Panc1 (cell line): ENCODE data around the gene LPIN1. TPM values are rescaled to one million over a fixed set of nuclear protein-coding genes. Genes with fewer than 3 reads are reported as not detected.

Experiments
- ATAC-seq: fragments of 200-7000 bp; cut with Tn5 transposase; 2 replicates; pipeline ENCODE4 v1.9.1; 2020; ENCODE audit warnings: mild to moderate bottlenecking, moderate library complexity
- BruUV-seq: library from RNA; stranded (reverse); fragments of 400-500 nt; replicated peaks from 2 replicates; lab custom pipeline; 2021; lab: Mats Ljungman, UMichigan
- CTCF ChIA-PET: fragments of 300-600 bp; sonication (Branson Sonifier 250); formaldehyde crosslinking; loops from one replicate; lab custom pipeline; 2022; ENCODE audit warnings: antibody characterized with exemption; lab: Charles Lee
- POLR2A ChIA-PET: fragments of 300-600 bp; sonication (Branson Sonifier 250); formaldehyde crosslinking; loops from one replicate; lab custom pipeline; 2022; ENCODE audit warnings: antibody characterized with exemption; lab: Charles Lee
- DNase-seq: peaks from one replicate; pipeline ENCODE4 v3.0.0-alpha.2; 2010; ENCODE audit warnings: low read depth, low spot score
- H3K27ac ChIP-seq: 2 replicates; pipeline ENCODE4 v1.5.1; 2011; ENCODE audit warnings: mild to moderate bottlenecking, low read length, inconsistent platforms
- H3K27me3 ChIP-seq: fragments of 200-500 bp; sonication (Bioruptor generic); 2 replicates; pipeline ENCODE4 v1.6.0; 2014; ENCODE audit warnings: low read length, inconsistent platforms; ENCODE audit not compliant: control insufficient read depth, insufficient read depth
- H3K36me3 ChIP-seq: fragments of 200-500 bp; sonication (Bioruptor generic); 2 replicates; pipeline ENCODE4 v1.5.1; 2014; ENCODE audit warnings: inconsistent platforms, mild to moderate bottlenecking, low read length, moderate library complexity; ENCODE audit not compliant: control insufficient read depth, insufficient read depth
- H3K4me1 ChIP-seq: 2 replicates; pipeline ENCODE4 v1.5.1; 2011; ENCODE audit warnings: inconsistent platforms, mild to moderate bottlenecking, low read length, moderate library complexity; ENCODE audit not compliant: control insufficient read depth, insufficient read depth
- H3K4me3 ChIP-seq, 2 experiments: 2 replicates each; pipeline ENCODE4 v1.5.1; 2011 to 2012; ENCODE audit warnings: low read depth in 2 of 2, low read length in 2 of 2, mild to moderate bottlenecking in 2 of 2, inconsistent platforms in 1 of 2, moderate library complexity in 1 of 2
- H3K9me3 ChIP-seq: fragments of 200-500 bp; sonication (Bioruptor generic); 2 replicates; pipeline ENCODE4 v1.5.1; 2014; ENCODE audit warnings: low read depth, mild to moderate bottlenecking, inconsistent platforms, low read length, moderate library complexity; ENCODE audit not compliant: control insufficient read depth, insufficient read depth
- POLR2AphosphoS5 ChIP-seq: IDR thresholded peaks from 2 replicates; pipeline ENCODE4 v1.6.1; 2012; ENCODE audit warnings: mild to moderate bottlenecking, low read depth, low read length, moderate library complexity
- REST ChIP-seq, 2 experiments: IDR thresholded peaks; 2 replicates each; pipeline ENCODE4 v1.6.1; 2011 to 2012; ENCODE audit warnings: low read depth in 2 of 2, control low read depth in 1 of 2, low read length in 1 of 2, mild to moderate bottlenecking in 1 of 2, moderate library complexity in 1 of 2; ENCODE audit not compliant: insufficient read depth in 1 of 2
- SIN3A ChIP-seq: IDR thresholded peaks from 2 replicates; pipeline ENCODE4 v1.6.1; 2012; ENCODE audit warnings: low read depth, mild to moderate bottlenecking, low read length, moderate library complexity, borderline replicate concordance; ENCODE audit not compliant: insufficient read depth
- TCF7L2 ChIP-seq: IDR thresholded peaks from 2 replicates; pipeline ENCODE4 v1.6.1; 2011; ENCODE audit warnings: mild to moderate bottlenecking, low read depth, low read length, inconsistent platforms
- in situ Hi-C: cut with HindIII; loops from 2 replicates; pipeline ENCODE4 v1.10.0; 2016; ENCODE audit warnings: low sequenced_read_pairs, low pct_unique_long_range_greater_than_20kb
- intact Hi-C: fragments of 100-400 bp; cut with micrococcal nuclease; formaldehyde crosslinking; loops from one replicate; pipeline ENCODE4 v1.10.0; 2022; ENCODE audit not compliant: unreplicated experiment
- total RNA-seq: library from RNA; stranded (reverse); gene quantifications from one replicate; pipeline ENCODE4 v1.2.1, GENCODE V29; 2021; ENCODE audit not compliant: unreplicated experiment
- TF ChIP-seq, protein P1 (sequence below): fragments of 450-650 bp; IDR thresholded peaks from 2 replicates; pipeline ENCODE4 v1.5.1; 2017; ENCODE audit warnings: mild to moderate bottlenecking

LPIN1 gene
- total RNA-seq, 1 experiment from 2014 or later = 51.8 TPM

GRCh38 chr2:11748018-11748860 is 1.8 kb downstream of the LPIN1 start:
- BruUV-seq = no TSS peak

DNA sequence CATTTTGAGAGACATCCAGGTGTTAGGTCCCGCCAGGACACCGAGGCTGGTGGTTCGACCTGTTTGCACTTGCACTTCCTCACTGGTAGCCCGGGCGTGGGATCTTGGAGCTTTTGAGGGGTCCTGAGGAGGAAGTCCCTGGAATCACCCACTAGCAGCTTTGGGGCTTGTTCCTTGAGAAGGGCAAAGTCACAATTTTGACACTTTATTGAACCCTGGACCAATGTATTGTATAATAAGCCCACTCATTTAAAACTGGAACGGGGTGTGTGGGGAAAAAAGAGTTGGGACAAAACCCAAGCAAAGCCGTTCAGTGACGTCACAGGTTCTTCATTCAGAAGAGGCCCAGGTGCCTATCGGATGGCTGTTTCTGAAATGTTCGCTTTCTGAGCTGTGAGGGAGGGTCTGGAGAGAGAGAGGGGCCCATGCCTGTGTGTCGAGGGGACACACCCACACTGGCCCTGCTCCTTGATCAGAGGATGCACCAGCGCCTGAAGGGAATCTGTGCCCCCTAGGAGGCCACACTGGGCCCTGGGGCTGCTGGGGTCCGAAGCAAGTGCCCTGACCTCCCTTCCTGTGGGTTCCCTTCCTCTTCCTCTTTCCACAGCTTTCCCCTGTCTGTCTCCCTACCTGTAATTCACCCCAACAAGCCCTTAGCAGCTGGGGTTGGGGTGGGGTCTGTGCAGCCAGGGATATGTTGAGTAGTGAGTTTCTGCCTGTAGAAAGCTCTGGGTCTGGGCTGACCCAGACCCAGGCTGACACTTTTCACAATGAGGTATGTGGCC is 2.6 kb downstream of the LPIN1 start:
- intact Hi-C loops (no loop called here), in situ Hi-C loops (no loop called here)
- DNase-seq (no peak), ATAC-seq (no peak)
- no peaks in the 10 kb centered on the region; the same call in 1 of the 2 replicates for H3K36me3 ChIP-seq
- POLR2A ChIA-PET = no interaction called here
- H3K9me3 ChIP-seq = no peaks in the 10 kb centered on the region
- no peaks in the 10 kb centered on the region for H3K27me3 ChIP-seq
- peak overlapping the region; percentile 86 for H3K27ac ChIP-seq
- H3K4me3 ChIP-seq = peak overlapping the region; percentile 83 to 93; a peak in 3 of 4 replicates
- no TSS peak for BruUV-seq
- TF ChIP-seq TCF7L2 = no peak
- TF ChIP-seq POLR2AphosphoS5 = no peak
- TF ChIP-seq, protein P1, sequence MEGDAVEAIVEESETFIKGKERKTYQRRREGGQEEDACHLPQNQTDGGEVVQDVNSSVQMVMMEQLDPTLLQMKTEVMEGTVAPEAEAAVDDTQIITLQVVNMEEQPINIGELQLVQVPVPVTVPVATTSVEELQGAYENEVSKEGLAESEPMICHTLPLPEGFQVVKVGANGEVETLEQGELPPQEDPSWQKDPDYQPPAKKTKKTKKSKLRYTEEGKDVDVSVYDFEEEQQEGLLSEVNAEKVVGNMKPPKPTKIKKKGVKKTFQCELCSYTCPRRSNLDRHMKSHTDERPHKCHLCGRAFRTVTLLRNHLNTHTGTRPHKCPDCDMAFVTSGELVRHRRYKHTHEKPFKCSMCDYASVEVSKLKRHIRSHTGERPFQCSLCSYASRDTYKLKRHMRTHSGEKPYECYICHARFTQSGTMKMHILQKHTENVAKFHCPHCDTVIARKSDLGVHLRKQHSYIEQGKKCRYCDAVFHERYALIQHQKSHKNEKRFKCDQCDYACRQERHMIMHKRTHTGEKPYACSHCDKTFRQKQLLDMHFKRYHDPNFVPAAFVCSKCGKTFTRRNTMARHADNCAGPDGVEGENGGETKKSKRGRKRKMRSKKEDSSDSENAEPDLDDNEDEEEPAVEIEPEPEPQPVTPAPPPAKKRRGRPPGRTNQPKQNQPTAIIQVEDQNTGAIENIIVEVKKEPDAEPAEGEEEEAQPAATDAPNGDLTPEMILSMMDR = no peak
- peaks cover 70% of the 10 kb centered on the region for H3K4me1 ChIP-seq
- CTCF ChIA-PET = no interaction called here

More at GRCh38 chr2:11748018-11748860, 1.8 kb downstream of the LPIN1 start:
- ATAC-seq (no peak), DNase-seq (no peak)
- POLR2A ChIA-PET = no interaction called here
- Histone ChIP-seq H3K36me3 (no peaks in the 10 kb centered on the region; the same call in 1 of the 2 replicates), H3K4me3 (peak overlapping the region; percentile 83 to 93), H3K4me1 (peaks cover 70% of the 10 kb centered on the region), H3K27me3 (no peaks in the 10 kb centered on the region), H3K27ac (peak overlapping the region; percentile 86), H3K9me3 (no peaks in the 10 kb centered on the region)
- CTCF ChIA-PET = interaction anchor here (0.5 kb wide), 1 partner anchor 20 kb away, joined by 3 read pairs; no protein-coding TSS in a partner anchor
- intact Hi-C loops (no loop called here), in situ Hi-C loops (no loop called here)
- TF ChIP-seq SIN3A = 0 out of 2 replicates have a peak, but pooled peaks have one; percentile 3
- TF ChIP-seq POLR2AphosphoS5 = no peak

DNA sequence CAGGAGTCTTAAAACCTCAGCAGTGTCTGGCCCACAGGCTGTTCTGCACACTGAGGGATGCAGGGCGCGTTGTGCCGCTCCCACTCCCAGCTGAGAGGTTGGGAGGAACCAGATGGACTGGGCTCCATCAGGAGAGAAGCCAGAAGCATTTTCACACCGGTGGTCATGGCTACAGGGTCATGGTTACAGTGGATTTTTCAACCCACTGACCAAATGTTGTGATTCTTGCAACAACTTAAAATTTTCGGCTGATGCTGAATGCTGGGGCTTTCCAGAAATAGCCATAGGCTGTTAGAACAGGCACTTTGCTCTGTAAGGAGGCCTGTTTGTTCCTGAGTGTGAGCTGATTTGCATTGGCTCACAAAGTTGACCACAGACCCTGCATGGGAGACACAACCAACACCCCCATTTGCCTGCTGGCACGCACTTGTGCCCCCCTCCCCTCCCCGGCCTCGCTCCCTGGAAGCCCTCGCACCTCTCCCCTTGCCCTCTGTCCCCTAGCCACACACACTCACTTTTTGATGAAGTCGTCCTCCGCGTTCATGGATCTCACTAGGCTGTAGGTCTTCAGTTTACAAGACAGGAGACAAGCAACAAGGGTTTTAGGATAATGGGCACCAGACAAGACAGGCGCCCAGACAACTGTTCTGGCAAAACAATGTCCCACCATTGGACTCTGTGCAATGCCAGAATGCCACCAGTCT is 3.4 kb downstream of the LPIN1 start:
- ATAC-seq (no peak), DNase-seq (no peak)
- intact Hi-C loops = no loop called here
- Histone ChIP-seq H3K36me3 (no peaks in the 10 kb centered on the region; the same call in 1 of the 2 replicates), H3K9me3 (no peaks in the 10 kb centered on the region), H3K4me1 (peaks cover 70% of the 10 kb centered on the region), H3K4me3 (peak overlapping the region in 1 of 2 experiments; percentile 17; a peak in 1 of 4 replicates), H3K27me3 (no peaks in the 10 kb centered on the region), H3K27ac (peak overlapping the region; percentile 49)
- CTCF ChIA-PET = no interaction called here
- TF ChIP-seq REST (IDR thresholded peaks at IDR 0.05; ENCODE audit: insufficient read depth in 1 of 2, low read depth in 2 of 2, low read length in 1 of 2) (no peak), TCF7L2 (no peak), POLR2AphosphoS5 (no peak)
- BruUV-seq = no TSS peak
- in situ Hi-C loops = no loop called here
- POLR2A ChIA-PET = no interaction called here
